Ramos (cell line): Measurements from ENCODE around the gene CROCC.

ENCODE experiments used
- in situ Hi-C: fragments of 300-500 bp; cut with MboI; formaldehyde crosslinking; loops from one replicate; pipeline ENCODE4 v1.14.3; 2022; ENCODE audit warnings: low sequenced_read_pairs; ENCODE audit not compliant: unreplicated experiment

CROCC gene

DNA sequence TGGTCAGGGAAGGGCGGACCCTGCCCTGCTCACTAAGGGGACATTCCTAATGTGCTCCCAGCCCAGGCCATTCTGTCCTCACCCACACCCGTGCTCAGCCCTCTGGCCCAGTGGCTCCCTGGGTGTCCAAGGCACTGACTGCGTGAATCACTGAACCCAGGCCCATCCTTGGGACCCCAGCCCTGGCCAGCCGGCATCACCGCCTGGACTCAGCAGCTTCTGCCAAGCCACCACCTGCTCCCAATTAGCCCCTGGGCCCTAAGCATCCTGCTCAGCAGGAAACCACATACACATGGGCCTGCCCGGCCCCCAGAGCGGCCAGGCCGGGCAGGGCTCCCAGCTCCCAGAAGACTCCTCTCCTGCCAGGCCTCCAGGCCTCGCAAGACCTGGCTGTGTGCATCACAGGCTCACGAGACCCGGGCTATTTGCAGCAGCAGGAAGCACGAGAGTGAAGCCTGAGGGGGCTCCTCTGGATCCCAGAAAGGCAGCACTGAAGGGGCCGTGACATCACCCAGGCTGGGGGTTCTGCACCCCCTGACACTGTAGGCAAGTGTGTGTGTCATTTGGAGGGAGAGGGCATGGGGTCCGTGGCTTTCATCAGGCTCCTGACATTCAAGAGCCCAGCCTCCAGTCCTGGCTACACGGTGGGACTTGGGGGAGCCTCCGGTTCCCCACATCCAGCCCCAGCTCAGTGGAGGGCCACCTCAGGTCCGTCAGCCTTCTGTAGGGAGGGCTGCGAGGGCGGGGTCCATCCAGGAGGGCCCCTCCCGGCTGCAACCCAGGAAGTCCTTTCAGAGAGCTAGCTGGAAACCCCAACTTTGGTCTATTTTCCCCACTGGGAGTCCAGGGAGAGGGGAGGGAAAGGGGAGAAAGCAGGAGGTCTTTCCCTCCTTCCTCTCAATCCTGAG, 57.1 kb downstream of the CROCC start:
- in situ Hi-C loops = no loop called here

DNA sequence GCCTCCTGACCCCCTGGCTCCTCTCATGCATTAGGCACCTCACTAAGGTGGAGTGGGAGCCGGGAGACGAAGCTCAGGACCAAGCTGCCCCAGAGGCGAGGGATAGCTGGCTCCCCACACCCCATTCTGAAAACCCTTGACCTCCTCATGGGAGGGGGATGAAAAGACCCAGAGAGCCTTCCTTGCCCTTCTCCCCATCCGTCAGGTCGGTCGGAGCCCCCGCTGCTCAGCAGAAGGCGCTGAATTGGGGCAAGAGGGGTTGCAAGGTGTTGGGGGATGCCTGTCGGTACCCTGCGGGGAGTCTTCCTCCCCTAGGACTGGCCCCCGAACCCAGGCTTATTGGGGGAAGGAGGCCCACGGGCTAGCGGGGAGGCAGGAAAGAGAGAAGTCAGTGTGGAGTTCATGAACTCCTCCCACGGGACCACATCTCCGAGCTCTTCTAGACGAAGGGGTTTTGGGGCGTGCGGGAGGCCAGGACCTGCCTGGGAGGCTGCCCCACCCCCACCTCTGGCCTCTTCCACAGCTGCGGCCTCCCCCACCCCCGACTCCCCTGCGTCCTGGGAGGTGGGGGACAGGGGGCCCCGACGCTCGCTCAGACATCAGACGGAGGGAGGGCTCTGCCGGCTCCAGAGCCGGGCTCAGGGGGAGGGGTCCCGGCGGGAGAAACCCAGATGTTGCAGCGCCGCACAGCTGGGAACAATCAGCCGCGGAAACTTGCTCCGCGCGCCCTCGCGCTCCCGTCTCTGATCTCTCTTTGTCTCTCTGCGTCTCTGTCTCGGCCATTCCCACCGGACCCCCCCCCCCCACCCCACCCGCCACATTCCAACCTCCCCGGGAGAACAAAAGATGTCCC, 58.0 kb downstream of the CROCC start:
- in situ Hi-C loops = no loop called here

DNA sequence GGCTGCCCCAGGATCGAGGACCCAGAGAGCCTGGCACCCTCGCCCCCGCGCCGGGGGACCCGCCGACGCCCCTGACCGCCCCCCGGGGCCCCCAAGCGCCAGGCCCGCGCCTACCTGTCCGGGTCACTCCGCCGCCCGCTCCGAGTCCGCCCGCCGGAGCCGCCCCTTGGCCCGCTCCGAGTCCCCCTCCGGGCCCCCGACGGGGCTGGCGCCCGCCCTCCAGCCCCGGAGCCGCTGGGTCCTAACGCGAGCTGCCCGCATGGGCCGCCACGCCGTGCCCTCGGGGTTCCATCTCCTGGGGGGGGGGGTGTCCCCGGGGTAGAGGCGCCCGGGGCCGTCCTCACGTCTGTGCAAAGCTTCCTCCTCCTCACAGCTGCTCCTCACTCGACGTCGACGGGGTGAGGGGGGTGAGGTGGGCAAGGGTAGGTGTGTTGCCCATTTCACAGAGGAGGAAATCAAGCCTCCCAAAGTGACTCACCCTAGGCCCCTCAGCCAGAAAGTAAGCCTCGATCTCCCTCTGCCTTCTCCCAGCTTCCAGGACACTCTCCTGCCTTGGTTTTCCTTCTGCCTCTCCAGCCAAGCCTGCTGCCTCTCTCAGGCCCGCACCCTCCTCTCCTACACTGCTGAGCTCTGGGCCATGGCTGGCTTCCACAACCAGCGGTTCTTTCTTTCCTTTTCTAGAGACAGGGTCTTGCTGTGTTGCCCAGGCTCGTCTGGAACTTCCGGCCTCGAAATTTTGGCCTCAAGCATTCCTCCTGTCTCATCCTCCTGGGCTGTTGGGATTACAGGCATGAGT, 58.9 kb downstream of the CROCC start, which contains the start of gene MFAP2:
MFAP2 (minus strand) TSS at position 148 of the 796 bp plus-strand sequence. CDS start 2,347 bp downstream, outside the sequence.
- in situ Hi-C loops = no loop called here

DNA sequence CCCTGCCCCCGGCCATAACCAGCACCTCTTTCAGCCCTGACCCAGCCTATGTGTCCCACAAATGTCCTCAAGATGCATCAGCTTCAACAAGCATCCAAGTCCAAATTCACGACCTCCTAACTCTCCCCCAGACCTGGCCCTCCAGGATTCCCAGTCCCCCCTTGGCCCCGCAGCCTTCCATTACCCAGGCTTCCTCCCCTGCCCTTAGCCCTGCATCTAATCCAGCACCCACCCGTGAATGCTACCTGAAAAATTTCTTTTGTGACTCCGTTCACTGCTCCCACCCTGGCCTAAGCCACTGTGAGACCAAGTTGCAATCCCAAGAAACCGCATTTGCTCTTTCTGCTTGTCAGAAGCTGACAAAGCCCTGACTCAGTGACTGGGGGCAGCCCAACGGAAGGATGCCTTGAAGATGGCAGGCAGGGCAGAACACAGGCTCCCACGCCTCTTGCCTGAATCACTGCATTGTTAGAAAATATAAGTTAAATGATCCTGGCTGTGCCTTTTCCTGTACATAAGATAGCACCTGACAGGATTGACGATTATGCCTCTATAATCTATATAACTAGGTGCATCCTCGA, 59.6 kb downstream of the CROCC start:
- in situ Hi-C loops = no loop called here

DNA sequence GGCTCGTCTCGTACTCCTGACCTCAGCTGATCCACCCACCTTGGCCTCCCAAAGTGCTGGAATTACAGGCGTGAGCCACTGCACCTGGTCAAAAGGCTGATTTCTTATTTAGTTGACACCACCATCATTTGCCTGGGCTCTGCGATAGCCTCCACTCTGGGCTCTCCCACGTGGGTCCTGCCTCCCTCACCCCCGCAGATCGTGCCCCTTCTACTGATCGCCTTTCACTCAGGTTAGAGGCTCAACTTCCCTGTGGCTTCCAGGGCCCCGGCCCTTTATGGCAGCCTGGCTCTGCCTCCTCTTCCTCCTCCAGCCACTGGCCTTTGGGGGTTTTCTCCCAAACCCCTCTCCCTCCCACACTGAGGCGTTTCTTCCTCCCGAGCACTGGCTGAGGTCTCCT, 61.2 kb downstream of the CROCC start:
- in situ Hi-C loops = no loop called here

DNA sequence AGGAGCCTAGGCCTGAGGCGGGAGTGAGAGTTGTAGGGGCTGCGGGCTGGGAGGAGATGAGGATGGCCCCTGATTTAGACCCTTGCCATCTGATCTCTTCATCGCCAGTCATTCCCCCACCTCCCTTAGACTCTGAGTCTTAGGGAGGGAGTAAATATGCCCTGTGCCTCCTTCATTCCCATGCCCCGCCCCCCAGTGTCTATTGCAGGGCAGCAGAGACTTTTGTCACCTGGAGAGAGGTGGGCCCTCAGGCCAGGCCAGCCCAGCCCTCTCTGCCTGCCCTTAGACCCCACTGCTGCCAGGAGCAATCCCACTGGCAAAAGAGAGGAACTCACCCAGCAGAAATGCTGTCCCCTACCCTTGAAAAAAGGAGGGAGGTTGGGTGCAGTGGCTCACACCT, 61.9 kb downstream of the CROCC start:
- in situ Hi-C loops = no loop called here

DNA sequence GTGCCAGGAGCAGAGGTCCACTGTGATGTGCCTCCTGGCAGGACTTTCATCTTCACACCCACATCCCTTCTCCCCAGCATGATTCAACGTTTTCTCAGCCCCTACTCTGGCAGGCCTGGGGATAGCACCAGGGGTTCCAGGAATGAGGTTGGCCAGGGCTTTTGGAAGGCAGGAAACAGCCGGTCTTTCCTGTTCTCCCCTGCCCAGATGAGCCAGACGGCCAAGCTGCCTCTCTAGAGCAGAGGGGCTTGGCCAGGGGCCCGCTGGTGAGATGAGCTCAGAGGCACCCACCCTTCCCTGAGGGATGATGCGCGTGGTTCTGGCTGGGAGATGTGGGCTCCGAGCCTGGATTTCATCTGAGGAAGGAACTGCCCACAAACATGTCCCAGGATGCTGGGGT, 63.0 kb downstream of the CROCC start:
- in situ Hi-C loops = no loop called here

DNA sequence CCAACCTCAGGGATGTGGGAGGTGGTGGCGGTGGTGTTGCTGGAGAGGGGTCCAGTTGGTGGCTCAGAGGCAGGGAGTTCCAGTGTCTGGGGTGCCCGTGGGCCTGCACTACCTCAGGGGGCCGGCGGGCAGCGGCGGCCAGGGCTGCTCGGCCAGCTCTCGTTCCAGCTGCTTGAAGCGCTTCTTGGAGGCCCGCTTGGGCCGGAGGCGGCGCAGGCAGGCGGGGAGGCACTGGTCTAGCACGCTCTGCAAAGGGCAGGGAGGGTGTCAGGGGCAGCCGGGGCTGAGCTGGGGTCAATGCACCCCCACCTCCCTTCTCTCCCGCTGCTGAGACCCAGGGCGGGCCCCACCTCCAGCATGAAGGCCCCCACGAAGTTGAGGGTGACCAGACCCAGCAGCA, 64.4 kb downstream of the CROCC start:
- in situ Hi-C loops = no loop called here

DNA sequence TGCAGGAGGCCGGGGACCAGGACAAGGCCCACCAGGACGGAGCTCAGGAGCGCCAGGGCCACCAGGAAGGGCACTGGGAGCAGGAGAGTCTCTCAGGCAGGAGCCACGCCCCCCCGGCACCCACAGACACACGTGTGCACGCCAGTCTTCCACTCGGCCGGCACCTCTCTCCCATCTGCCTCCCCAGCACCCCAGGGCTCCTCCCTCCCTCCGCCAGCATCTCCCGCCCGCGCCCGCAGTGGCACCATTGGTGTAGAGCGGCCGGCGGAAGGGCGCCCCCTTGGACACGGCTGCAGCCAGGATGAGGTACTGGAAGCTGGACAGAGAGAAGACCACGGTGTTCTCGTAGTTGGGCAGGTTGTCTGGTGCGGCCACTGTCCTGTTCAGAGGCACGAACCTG, 64.8 kb downstream of the CROCC start:
- in situ Hi-C loops = no loop called here

DNA sequence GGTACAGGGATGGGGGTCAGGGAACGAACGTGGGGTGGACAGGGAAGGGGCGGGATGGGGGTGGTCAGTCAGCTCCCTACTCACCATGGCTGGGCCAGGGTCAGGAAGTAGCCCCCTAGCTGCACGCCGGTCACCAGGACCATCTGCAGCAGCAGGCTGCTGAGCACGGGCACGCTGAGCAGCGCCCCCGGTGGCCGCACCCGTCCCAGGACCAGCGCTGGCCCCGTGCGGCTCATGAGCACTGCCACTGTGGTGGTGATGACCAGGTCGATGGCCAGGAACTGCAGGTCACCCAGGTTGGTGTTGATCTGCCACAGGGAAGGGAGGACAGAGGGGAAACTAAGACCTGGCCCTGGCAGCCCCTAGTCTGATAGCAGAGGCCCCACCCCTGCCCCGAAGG, 65.2 kb downstream of the CROCC start:
- in situ Hi-C loops = no loop called here

DNA sequence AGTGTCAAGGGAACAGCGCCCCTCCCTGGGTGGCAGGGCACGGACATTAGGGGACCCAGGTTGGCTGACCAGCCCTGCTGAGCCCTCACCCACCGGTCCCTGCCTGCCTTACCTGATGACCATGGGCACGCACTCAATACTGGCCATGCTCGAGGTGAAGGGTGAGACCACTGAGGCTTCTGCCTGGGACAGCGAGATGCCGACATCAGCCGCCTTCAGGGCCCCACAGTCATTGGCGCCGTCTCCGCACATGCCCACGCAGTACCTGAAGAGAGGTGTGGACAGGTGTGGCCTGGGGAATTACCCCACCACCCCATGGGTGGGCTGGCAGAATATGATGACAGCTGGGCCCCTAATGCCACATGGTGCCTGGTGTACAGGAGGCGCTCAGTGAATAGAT, 66.5 kb downstream of the CROCC start:
- in situ Hi-C loops = no loop called here

DNA sequence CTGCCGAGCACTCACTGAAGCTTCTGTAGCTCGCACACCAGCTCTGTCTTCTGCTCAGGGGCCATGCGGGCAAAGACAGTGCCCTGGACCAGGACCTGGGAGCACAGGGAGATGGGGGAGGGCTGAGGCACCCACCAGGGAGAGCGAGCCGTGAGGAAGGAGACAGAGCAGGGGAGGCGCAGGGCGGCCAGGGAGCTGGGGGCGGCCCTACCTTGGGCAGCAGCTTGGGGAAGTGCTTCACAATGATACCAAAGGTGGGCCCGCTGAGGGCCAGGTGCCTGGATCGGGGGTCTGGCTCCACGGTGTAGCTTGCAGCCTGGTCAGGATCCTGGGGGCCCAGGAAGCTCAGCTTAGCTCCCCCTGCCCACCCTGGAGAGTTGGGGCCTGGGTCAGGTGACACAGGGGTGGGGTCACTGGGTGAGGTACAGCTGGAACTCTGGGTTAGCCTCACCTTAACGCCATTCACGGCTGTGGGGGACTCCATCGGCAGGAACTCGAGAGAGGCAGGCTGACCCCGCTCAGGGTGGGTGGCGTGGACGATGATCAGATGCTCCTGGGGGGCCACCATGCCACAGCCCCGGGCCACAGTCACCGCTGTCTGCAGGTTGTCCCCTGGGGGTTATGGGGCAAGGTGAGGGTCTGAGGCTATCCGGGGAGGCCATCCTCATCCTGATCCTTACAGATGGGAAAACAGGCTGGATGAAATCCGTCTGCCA, 68.1 kb downstream of the CROCC start:
- in situ Hi-C loops = no loop called here

DNA sequence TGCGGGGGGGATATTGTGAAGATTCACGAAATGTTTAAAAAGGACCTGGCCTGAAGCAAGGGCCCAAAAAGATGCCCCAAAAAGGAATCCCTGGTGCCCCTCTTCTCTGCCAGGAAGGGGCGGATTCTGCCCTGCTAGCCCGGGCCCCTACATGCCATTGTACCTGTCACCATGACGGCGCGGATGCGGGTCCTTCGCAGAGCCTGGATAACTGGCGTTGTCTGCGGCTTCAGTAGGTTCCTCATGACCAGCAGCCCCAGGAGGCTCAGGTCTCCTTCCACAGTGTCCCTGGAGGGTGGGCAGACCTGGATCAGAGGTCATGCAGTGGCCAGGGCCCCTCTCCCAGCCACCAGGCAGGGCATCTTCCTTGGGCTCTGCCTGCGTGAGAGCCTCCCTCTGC, 69.8 kb downstream of the CROCC start:
- in situ Hi-C loops = no loop called here

DNA sequence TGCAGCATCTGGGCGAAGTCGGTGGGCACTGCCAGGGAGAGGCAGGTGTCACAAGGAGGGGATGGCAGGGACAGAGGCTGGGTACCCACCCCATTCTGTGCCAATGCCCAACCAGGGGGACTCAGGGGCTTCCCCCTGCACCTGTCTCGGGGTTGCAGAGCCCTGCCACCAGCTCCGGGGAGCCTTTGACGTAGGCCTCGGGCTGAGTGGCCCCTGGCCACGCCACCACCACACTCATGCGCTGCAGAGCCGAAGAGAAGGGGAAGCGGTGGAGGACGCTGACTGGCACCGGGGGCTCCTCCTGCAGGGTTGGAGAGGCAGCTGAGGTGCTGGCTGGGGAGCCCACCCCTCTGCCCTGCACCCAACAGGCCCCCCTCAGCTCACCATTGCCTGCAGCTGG, 70.4 kb downstream of the CROCC start:
- in situ Hi-C loops = no loop called here

DNA sequence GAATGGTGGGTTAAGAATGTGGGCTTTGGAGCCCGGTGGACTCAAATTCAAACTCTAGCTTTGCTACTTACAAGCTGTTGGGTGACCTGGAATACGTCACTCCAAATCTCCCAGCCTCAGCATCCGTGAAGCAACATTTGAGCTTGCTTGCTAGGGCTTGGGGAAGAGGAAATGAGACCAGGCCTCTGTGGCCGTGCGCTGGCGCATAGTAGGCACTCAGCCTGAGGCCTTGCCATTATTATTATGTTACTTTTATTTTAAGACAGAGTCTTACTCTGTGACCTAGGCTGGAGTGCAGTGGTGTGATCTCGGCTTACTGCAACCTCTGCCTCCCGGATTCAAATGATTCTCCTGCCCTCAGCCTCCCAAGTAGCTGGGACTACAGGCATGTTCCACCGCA, 70.9 kb downstream of the CROCC start:
- in situ Hi-C loops = no loop called here

DNA sequence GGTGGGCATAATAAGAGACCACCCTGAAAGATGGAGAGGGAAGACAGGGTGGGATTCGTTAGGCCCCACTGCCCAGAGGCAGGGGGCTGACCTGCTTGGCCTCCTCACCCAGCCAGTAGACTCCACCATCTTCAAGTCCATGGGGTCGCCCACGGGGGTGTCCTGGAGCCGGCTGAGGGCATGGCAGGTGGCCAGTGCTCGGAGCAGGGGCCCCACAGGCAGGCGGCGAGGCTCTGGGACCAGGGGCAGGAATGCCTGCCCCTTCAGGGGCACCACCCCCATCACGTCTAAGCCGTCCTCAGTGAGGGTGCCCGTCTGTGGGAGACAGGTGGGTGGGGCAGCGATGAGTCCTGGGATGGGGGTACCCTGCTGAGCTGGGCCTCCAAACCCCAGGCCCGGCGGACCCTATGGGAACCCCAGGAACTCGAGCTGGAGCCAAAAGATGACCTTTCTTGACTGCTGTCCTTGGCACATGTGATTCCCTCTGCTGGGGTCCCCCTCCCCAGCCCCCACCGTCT, 71.8 kb downstream of the CROCC start:
- in situ Hi-C loops = no loop called here

DNA sequence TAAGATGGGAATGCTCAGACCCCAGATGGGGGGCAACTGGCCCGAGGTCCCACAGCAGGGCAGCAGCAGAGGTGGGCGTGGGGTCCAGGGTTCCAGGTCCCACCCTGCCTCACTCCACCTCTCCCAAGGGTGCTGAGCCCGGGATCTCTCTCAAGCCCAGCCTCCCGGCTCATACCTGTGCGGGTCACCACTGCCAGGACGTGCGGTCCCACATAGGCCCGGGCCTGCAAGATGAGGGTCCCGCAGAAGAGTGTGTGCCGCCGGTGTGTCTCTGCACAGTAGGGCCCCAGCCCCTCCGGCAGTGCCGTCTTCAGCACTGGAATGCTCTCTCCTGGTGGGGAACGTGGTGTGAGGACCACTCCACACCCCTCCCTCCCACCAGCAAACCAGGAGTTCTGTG, 75.1 kb downstream of the CROCC start:
- in situ Hi-C loops = no loop called here

DNA sequence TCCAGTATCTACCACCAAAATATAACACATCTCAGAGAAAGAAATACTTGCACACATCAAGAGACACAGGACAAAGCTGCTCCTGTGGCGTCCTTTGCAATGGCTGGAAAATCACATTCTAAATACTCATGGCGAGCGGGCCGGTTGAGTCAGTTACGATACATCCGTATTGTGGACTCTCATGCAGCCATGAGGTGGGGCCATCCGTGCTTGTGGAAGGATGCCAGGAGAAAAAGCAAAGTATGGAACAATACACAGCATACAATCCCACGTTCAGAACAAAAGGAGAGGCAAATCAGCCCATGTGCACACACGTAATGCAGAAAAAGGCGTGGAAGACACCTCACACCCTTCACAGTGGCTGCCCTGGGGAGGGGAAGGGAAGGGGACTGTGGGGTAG, 76.9 kb downstream of the CROCC start:
- in situ Hi-C loops = no loop called here

DNA sequence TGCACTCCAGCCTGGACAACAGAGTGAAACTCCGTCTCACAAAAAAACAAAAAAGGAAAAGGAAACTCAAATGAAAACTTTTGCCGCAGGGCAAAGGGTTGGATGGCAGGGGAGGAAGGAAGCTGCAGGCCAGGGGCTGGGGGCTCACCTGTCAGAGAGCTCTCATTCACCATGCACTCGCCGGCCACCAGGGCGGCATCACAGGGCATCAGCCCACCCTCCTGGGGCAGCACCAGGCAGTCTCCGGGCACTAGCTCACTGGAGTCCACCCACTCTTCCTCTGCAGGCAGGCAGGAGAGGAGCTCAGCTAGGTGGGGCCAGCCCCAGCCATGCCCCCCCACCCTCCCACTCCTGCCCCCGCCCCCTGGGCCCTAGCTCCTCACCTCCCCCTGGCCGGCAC, 78.1 kb downstream of the CROCC start:
- in situ Hi-C loops = no loop called here
